ENCODE data around the gene ARRB2.
"Not testable (repeated sequence)": the region's sequence is repeated elsewhere in the genome, so short reads cannot be mapped to it uniquely, and the experiment has no call there.

Gene ARRB2

GRCh38 chr17:4679658-4680057 is 30.8 kb upstream of the ARRB2 start:
- no peak overlapping the region for H3K4me3 ChIP-seq (ENCODE audit: low read depth, low read length)
- TF ChIP-seq CTCF (IDR thresholded peaks at IDR 0.05; ENCODE audit: borderline replicate concordance, insufficient read depth, low read depth, low read length), result no peak

GRCh38 chr17:4683739-4684138 is 26.7 kb upstream of the ARRB2 start:
- not testable (repeated sequence) for H3K4me3 ChIP-seq (ENCODE audit: low read depth, low read length)

- not testable (repeated sequence) for H3K4me3 ChIP-seq (ENCODE audit: low read depth, low read length)
These were observed 20.6 kb upstream of the ARRB2 start for GRCh38 chr17:4689872-4690271.

GRCh38 chr17:4690745-4691144 is 19.7 kb upstream of the ARRB2 start:
- TF ChIP-seq CTCF (IDR thresholded peaks at IDR 0.05; ENCODE audit: borderline replicate concordance, insufficient read depth, low read depth, low read length), result no peak

GRCh38 chr17:4691686-4692085 is 18.7 kb upstream of the ARRB2 start:
- no peak overlapping the region for H3K4me3 ChIP-seq (ENCODE audit: low read depth, low read length)
- TF ChIP-seq CTCF (IDR thresholded peaks at IDR 0.05; ENCODE audit: borderline replicate concordance, insufficient read depth, low read depth, low read length), result no peak

More at GRCh38 chr17:4690745-4691144, 19.7 kb upstream of the ARRB2 start:
- no peak overlapping the region for H3K4me3 ChIP-seq (ENCODE audit: low read depth, low read length)

GRCh38 chr17:4693416-4693815 is 17.0 kb upstream of the ARRB2 start:
- no peak for TF ChIP-seq CTCF (IDR thresholded peaks at IDR 0.05; ENCODE audit: borderline replicate concordance, insufficient read depth, low read depth, low read length)
- H3K4me3 ChIP-seq (ENCODE audit: low read depth, low read length), result no peak overlapping the region

- no peak for TF ChIP-seq CTCF (IDR thresholded peaks at IDR 0.05; ENCODE audit: borderline replicate concordance, insufficient read depth, low read depth, low read length)
- H3K4me3 ChIP-seq (ENCODE audit: low read depth, low read length), result no peak overlapping the region
These were observed 14.0 kb upstream of the ARRB2 start for GRCh38 chr17:4696437-4696805.

GRCh38 chr17:4699401-4700056 is 10.9 kb upstream of the ARRB2 start:
- H3K4me3 ChIP-seq (ENCODE audit: low read depth, low read length), result not testable (repeated sequence)

- no peak overlapping the region for H3K4me3 ChIP-seq (ENCODE audit: low read depth, low read length)
- TF ChIP-seq CTCF (IDR thresholded peaks at IDR 0.05; ENCODE audit: borderline replicate concordance, insufficient read depth, low read depth, low read length), result no peak
These were observed 9.3 kb upstream of the ARRB2 start for GRCh38 chr17:4701116-4701515.

Measured in GM12875 (cell line).